Fibroblast of the aortic adventitia (primary cell): ENCODE measurements around the gene AP3B1. TPM values are rescaled to one million over a fixed set of nuclear protein-coding genes. Genes with fewer than 3 reads are reported as not detected.

ENCODE experiments used
- DNase-seq: peaks from one replicate; pipeline ENCODE4 v3.0.0-alpha.2; 2010; ENCODE audit warnings: low read depth
- H3K4me3 ChIP-seq: 2 replicates; pipeline ENCODE4 v1.5.1; 2011; ENCODE audit warnings: low read depth, mild to moderate bottlenecking, control low read depth, low read length, moderate library complexity
- total RNA-seq: library from RNA; depleted of rRNA; stranded (reverse); fragments of >200 nt; gene quantifications from 2 replicates; pipeline ENCODE4 v1.2.3, GENCODE V29; 2012; ENCODE audit warnings: low replicate concordance
- TF ChIP-seq, protein P1 (sequence below): IDR thresholded peaks from 2 replicates; pipeline ENCODE4 v1.5.1; 2011; ENCODE audit warnings: mild to moderate bottlenecking, low read length, control low read depth, inconsistent platforms; ENCODE audit not compliant: insufficient read depth

The AP3B1 gene
- total RNA-seq, 1 donor: 78.5 TPM

DNA sequence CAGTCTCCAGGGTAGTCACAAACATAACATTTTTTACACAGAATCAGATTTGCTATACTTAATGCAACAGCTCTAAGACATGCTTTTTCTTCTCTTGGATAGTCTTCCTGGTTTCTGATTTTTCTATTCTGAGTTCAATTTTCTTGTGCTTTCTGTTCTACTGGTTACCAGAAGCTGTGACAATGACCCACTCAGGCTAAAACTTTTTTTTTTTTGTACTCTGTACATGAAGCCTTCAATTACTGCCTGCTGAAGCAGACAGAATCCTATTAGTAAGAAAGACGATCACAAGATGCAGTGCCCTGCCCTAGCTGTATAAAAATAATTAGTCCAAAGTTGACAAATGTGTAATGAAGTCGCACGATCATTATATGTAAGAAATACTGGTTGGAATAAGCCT is 287.3 kb downstream of the AP3B1 start:
- TF ChIP-seq, protein P1, sequence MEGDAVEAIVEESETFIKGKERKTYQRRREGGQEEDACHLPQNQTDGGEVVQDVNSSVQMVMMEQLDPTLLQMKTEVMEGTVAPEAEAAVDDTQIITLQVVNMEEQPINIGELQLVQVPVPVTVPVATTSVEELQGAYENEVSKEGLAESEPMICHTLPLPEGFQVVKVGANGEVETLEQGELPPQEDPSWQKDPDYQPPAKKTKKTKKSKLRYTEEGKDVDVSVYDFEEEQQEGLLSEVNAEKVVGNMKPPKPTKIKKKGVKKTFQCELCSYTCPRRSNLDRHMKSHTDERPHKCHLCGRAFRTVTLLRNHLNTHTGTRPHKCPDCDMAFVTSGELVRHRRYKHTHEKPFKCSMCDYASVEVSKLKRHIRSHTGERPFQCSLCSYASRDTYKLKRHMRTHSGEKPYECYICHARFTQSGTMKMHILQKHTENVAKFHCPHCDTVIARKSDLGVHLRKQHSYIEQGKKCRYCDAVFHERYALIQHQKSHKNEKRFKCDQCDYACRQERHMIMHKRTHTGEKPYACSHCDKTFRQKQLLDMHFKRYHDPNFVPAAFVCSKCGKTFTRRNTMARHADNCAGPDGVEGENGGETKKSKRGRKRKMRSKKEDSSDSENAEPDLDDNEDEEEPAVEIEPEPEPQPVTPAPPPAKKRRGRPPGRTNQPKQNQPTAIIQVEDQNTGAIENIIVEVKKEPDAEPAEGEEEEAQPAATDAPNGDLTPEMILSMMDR: no peak
- DNase-seq: no peak
- no peak overlapping the region for H3K4me3 ChIP-seq

DNA sequence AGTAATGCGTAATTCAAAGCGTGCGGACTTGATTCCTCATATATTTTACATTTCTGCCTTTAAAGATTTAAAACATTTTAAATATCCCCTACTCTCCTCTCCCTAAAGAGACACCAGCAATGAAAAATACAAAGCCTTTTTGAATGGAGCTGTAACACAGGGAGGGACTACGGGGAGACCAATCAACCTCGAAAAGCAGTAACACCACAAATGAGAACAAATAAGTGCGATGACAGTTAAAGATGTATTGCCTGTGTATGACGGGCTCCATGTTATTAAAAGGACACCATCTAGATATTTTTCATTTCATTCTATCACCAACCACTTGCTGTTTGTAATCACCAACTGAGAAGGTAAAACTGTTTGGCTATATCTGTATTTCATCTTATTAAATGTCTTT is 288.0 kb downstream of the AP3B1 start:
- TF ChIP-seq, protein P1: no peak
- H3K4me3 ChIP-seq: no peak overlapping the region
- DNase-seq: no peak

DNA sequence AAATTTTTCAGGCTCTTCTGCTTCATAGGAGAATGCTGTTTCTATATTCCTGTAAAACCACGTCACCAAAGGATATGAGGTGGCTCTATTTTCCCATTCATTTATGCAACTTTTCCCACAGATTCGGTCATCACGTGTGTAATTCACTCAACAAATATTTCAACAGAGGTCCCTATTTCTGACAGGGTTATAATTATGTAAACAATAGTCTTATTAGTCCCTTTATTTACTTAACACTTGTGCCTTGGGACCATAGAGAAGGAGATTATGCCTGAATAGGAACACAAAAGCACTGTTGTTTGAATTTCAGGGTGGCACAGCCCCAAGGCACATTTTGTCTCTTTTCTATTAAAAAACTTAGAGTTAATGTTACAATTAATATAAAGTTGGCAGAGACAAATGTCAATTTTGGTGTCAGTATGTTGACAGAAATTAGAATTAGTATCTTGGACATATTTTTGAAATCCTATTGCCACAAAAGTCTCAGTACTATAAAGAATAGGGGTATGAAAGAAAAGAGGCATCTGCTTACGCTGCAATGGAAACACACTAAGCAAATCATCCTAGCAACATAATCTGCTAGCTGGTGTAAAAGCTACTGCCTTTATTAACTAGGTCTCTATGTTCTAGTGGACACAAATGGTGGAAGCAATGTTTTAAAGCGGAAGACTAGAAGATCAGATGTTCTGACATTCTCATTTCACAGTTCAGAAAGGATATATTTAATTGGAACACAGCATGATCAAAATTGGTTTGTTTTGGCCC is 289.3 kb downstream of the AP3B1 start:
- DNase-seq: peak; percentile 43
- TF ChIP-seq, protein P1: no peak

DNA sequence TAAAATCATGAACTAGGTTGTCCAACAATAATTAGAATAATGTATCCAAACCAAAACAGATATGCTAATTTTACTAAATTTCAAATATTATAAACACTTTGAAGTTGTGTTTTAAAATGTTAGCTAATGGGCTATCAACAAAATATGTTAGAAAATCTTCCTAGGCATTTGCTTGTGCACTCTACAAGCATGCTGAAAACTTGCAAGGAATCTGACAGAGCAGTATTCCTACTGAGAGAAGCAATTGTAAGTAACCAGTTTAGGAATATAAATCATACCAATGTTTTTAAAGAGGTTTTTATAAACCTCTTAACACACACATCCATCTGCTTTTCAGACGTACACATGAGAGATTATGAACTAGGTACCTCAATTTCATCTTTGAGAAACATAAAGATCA is 289.9 kb downstream of the AP3B1 start:
- DNase-seq: no peak
- no peak overlapping the region for H3K4me3 ChIP-seq
- TF ChIP-seq, protein P1: no peak

More for the DNA sequence above, 289.3 kb downstream of the AP3B1 start:
- H3K4me3 ChIP-seq: no peak overlapping the region

DNA sequence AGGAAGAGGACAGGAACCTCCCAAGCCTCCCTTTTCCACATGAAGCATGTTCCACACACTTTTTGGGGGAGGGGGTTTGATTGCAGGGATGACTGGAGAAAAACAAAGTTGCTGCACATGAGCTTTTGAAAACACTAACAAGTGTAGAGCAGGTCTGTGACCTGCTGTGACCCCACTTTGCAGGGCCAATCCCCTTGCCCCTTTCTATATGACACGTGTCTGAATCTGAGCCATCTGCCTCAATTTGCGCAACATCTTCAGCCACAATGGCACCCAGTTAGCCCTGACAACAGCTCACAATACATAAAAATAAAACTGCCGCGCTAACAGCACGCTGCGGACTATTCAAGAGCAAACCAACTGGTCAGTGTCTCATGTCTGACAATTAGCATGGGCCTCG is 290.6 kb downstream of the AP3B1 start:
- TF ChIP-seq, protein P1: no peak
- no peak for DNase-seq
- no peak overlapping the region for H3K4me3 ChIP-seq

DNA sequence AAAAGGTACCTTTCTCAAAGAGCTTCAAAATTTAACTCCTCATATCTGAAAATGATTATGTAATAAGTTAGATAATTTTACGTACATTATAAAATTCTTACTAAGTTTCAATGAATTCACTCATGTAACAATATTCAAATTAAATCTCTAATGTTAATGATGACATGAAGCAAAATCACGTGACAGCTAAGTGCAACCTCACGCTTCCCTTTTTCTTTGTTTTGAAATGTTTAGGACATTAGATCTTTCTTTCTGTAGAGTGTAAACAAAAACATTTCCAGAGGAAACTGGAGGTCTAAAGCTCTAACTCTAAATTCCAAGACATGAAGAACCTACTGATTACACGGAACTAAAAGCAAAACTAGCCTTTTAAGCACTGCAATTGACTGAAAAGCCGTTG is 291.0 kb downstream of the AP3B1 start:
- TF ChIP-seq, protein P1: no peak
- DNase-seq: no peak
- H3K4me3 ChIP-seq: no peak overlapping the region

DNA sequence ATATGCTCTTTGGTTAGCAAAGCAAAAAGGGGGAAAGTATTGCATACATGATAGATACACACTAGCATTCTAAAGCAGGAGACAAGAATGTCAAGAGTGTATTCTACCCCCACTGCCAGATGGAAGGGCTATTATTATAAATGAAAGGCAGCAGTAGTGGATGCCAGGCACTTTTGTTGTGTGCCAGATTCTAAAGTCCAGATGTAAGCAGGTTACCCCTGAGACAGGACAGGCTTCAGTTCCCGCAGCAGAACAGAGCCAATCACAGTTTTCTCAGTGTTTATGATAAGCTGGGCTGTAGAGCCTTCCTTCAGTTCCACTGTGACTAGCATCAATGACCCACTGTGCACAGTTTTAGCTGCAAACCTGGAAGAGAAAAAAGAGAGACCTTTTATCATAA is 291.8 kb downstream of the AP3B1 start:
- H3K4me3 ChIP-seq: no peak overlapping the region
- TF ChIP-seq, protein P1: no peak
- no peak for DNase-seq
